Liver (tissue), 3 donors: Measurements from ENCODE around the gene COLEC11.

Experiments
- JUND ChIP-seq, 2 donors: IDR thresholded peaks; 2 replicates each; pipeline ENCODE4 v1.6.1; 2016; ENCODE audit warnings: antibody characterized with exemption in 2 of 2
- RAD21 ChIP-seq, 2 donors: IDR thresholded peaks; 2 replicates each; pipeline ENCODE4 v1.6.1; 2016; ENCODE audit warnings: antibody characterized with exemption in 2 of 2, mild to moderate bottlenecking in 2 of 2
- TAF1 ChIP-seq: conservative IDR thresholded peaks from 2 replicates; pipeline ENCODE4 v1.6.1; 2016; ENCODE audit warnings: antibody characterized with exemption, mild to moderate bottlenecking
- TF ChIP-seq, protein P1 (sequence below): fragments of 150-350 bp; IDR thresholded peaks from 2 replicates; pipeline ENCODE4 v1.5.1; 2017; ENCODE audit warnings: improper control_type of control experiment, low read depth, low read length; ENCODE audit not compliant: missing input control
- donor health status: healthy.
- donor health status: healthy.

- TF ChIP-seq TAF1 (no peak), RAD21 (IDR thresholded peaks at IDR 0.05) (no peak), JUND (IDR thresholded peaks at IDR 0.05) (no peak)
- TF ChIP-seq, protein P1, sequence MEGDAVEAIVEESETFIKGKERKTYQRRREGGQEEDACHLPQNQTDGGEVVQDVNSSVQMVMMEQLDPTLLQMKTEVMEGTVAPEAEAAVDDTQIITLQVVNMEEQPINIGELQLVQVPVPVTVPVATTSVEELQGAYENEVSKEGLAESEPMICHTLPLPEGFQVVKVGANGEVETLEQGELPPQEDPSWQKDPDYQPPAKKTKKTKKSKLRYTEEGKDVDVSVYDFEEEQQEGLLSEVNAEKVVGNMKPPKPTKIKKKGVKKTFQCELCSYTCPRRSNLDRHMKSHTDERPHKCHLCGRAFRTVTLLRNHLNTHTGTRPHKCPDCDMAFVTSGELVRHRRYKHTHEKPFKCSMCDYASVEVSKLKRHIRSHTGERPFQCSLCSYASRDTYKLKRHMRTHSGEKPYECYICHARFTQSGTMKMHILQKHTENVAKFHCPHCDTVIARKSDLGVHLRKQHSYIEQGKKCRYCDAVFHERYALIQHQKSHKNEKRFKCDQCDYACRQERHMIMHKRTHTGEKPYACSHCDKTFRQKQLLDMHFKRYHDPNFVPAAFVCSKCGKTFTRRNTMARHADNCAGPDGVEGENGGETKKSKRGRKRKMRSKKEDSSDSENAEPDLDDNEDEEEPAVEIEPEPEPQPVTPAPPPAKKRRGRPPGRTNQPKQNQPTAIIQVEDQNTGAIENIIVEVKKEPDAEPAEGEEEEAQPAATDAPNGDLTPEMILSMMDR, result no peak
Observed at GRCh38 chr2:3566806-3567205, 28.1 kb upstream of the COLEC11 start.
